Activated CD8-positive, alpha-beta T cell treated with anti-CD3 and anti-CD28 coated beads for 36 hours (primary cell): ENCODE data around the gene AOPEP. TPM values are rescaled to one million over a fixed set of nuclear protein-coding genes. Genes with fewer than 3 reads are reported as not detected.

Source experiments
- ATAC-seq: fragments of 200-7000 bp; cut with Tn5 transposase; one replicate; pipeline ENCODE4 v1.10.0; 2021; ENCODE audit warnings: mild to moderate bottlenecking, moderate library complexity
- CTCF ChIA-PET: fragments of 350-600 bp; sonication (Branson Sonifier 250); formaldehyde crosslinking; loops from one replicate; lab custom pipeline; 2021; ENCODE audit warnings: antibody characterized with exemption; lab: Charles Lee
- POLR2A ChIA-PET: fragments of 350-600 bp; sonication (Branson Sonifier 250); formaldehyde crosslinking; loops from one replicate; lab custom pipeline; 2021; ENCODE audit warnings: antibody characterized with exemption; lab: Charles Lee
- DNase-seq: peaks from one replicate; pipeline ENCODE4 v3.0.0-alpha.2; 2020
- H3K27ac Mint-ChIP-seq: one replicate; pipeline ENCODE4 v1.8.0; 2021; ENCODE audit warnings: mild to moderate bottlenecking, mixed read lengths
- H3K27me3 Mint-ChIP-seq: one replicate; pipeline ENCODE4 v1.8.0; 2021; ENCODE audit warnings: mixed read lengths
- H3K36me3 Mint-ChIP-seq: one replicate; pipeline ENCODE4 v1.8.0; 2021; ENCODE audit warnings: low read depth, mixed read lengths
- H3K4me1 Mint-ChIP-seq: one replicate; pipeline ENCODE4 v1.8.0; 2021; ENCODE audit warnings: low read depth, mixed read lengths
- H3K4me3 Mint-ChIP-seq: one replicate; pipeline ENCODE4 v1.8.0; 2021; ENCODE audit warnings: mild to moderate bottlenecking, moderate library complexity, mixed read lengths
- H3K9me3 Mint-ChIP-seq: one replicate; pipeline ENCODE4 v1.8.0; 2021; ENCODE audit warnings: mixed read lengths
- CTCF ChIP-seq: fragments of 200-600 bp; IDR thresholded peaks from one replicate; pipeline ENCODE4 v1.8.0; 2022; ENCODE audit warnings: antibody characterized with exemption, mild to moderate bottlenecking
- intact Hi-C: fragments of 100-400 bp; cut with micrococcal nuclease; formaldehyde crosslinking; loops from one replicate; pipeline ENCODE4 v1.10.0; 2022
- total RNA-seq, 2 experiments: library from RNA; stranded (reverse); gene quantifications; one replicate each; pipeline ENCODE4 v1.2.3, GENCODE V29; 2021

AOPEP gene
- total RNA-seq, 2 experiments from 2014 or later: 7.1 to 8.7 TPM

- H3K9me3 Mint-ChIP-seq: no peaks in the 10 kb centered on the region
- H3K36me3 Mint-ChIP-seq: peaks cover 6% of the 10 kb centered on the region
- DNase-seq: no peak
- no peak overlapping the region for H3K27ac Mint-ChIP-seq
- ATAC-seq: no peak
- intact Hi-C loops: no loop called here
- POLR2A ChIA-PET: no interaction called here
- H3K27me3 Mint-ChIP-seq: no peaks in the 10 kb centered on the region
- no peaks in the 10 kb centered on the region for H3K4me1 Mint-ChIP-seq
- TF ChIP-seq CTCF: no peak
- CTCF ChIA-PET: interaction anchor here (0.5 to 1.1 kb wide), 2 partner anchors 225 to 278 kb away, joined by 3 to 4 read pairs; no protein-coding TSS in a partner anchor
- no peak overlapping the region for H3K4me3 Mint-ChIP-seq
Measured at GRCh38 chr9:95061916-95062595, 335.6 kb downstream of the AOPEP start.

GRCh38 chr9:95062596-95063065 lies 336.1 kb downstream of the AOPEP start:
- Mint-ChIP-seq H3K4me1 (no peaks in the 10 kb centered on the region), H3K4me3 (no peak overlapping the region), H3K27ac (no peak overlapping the region), H3K36me3 (peaks cover 6% of the 10 kb centered on the region), H3K27me3 (no peaks in the 10 kb centered on the region), H3K9me3 (no peaks in the 10 kb centered on the region)
- ChIA-PET CTCF (interaction anchor here (0.5 to 1.1 kb wide), 2 partner anchors 225 to 279 kb away, joined by 3 to 4 read pairs; no protein-coding TSS in a partner anchor), POLR2A (no interaction called here)
- DNase-seq (no peak), ATAC-seq (no peak)
- TF ChIP-seq CTCF: no peak
- intact Hi-C loops: no loop called here

GRCh38 chr9:95063300-95063699 lies 336.8 kb downstream of the AOPEP start:
- intact Hi-C loops: no loop called here
- POLR2A ChIA-PET: no interaction called here
- H3K4me3 Mint-ChIP-seq: no peak overlapping the region
- H3K36me3 Mint-ChIP-seq: peaks cover 6% of the 10 kb centered on the region
- no peak for DNase-seq
- H3K4me1 Mint-ChIP-seq: no peaks in the 10 kb centered on the region
- H3K27me3 Mint-ChIP-seq: no peaks in the 10 kb centered on the region
- no peak overlapping the region for H3K27ac Mint-ChIP-seq
- CTCF ChIA-PET: interaction anchor here (1.1 kb wide), 1 partner anchor 280 kb away, joined by 4 read pairs; no protein-coding TSS in a partner anchor
- no peak for TF ChIP-seq CTCF
- no peaks in the 10 kb centered on the region for H3K9me3 Mint-ChIP-seq
- no peak for ATAC-seq

GRCh38 chr9:95065224-95065623 lies 338.7 kb downstream of the AOPEP start:
- no peaks in the 10 kb centered on the region for H3K9me3 Mint-ChIP-seq
- H3K4me3 Mint-ChIP-seq: no peak overlapping the region
- H3K27me3 Mint-ChIP-seq: no peaks in the 10 kb centered on the region
- no peak for TF ChIP-seq CTCF
- peaks cover 6% of the 10 kb centered on the region for H3K36me3 Mint-ChIP-seq
- POLR2A ChIA-PET: no interaction called here
- H3K4me1 Mint-ChIP-seq: no peaks in the 10 kb centered on the region
- H3K27ac Mint-ChIP-seq: no peak overlapping the region
- DNase-seq (no peak), ATAC-seq (no peak)
- CTCF ChIA-PET: no interaction called here
- intact Hi-C loops: no loop called here

- H3K27me3 Mint-ChIP-seq: no peaks in the 10 kb centered on the region
- no peak for DNase-seq
- POLR2A ChIA-PET: no interaction called here
- TF ChIP-seq CTCF: no peak
- no peak for ATAC-seq
- peaks cover 4% of the 10 kb centered on the region for H3K36me3 Mint-ChIP-seq
- H3K27ac Mint-ChIP-seq: no peak overlapping the region
- intact Hi-C loops: no loop called here
- H3K9me3 Mint-ChIP-seq: no peaks in the 10 kb centered on the region
- H3K4me3 Mint-ChIP-seq: no peak overlapping the region
- H3K4me1 Mint-ChIP-seq: no peaks in the 10 kb centered on the region
- CTCF ChIA-PET: no interaction called here
Measured at GRCh38 chr9:95067057-95067456, 340.6 kb downstream of the AOPEP start.
